HepG2 (cell line): ENCODE results near the gene TOP1. TPM values are rescaled to one million over a fixed set of nuclear protein-coding genes. Genes with fewer than 3 reads are reported as not detected.

Source experiments
- ATAC-seq: fragments of 200-7000 bp; cut with Tn5 transposase; 3 replicates; pipeline ENCODE4 v1.9.1; 2020; ENCODE audit warnings: mild to moderate bottlenecking, moderate library complexity
- BruUV-seq: library from RNA; stranded (reverse); fragments of 400-500 nt; replicated peaks from 2 replicates; lab custom pipeline; 2021; lab: Mats Ljungman, UMichigan
- CTCF ChIA-PET: fragments of 300-600 bp; formaldehyde crosslinking; extraction: SDS; loops from one replicate; lab custom pipeline; 2021; ENCODE audit warnings: low total read pairs, inconsistent platforms, low intra/inter-chr PET ratio; lab: Yijun Ruan, JAX
- POLR2A ChIA-PET: fragments of 350-600 bp; sonication (Branson Sonifier 250); formaldehyde crosslinking; loops from one replicate; lab custom pipeline; 2020; ENCODE audit warnings: antibody characterized with exemption, inconsistent platforms; lab: Yijun Ruan, JAX
- DNase-seq: peaks from one replicate; pipeline ENCODE4 v3.0.0-alpha.2; 2015; ENCODE audit warnings: low spot score
- FAIRE-seq: peaks from 3 replicates; lab custom pipeline; 2011; peaks lifted over from hg19 to GRCh38; lab: Jason Lieb, UNC
- H2AFZ ChIP-seq: one replicate; pipeline ENCODE4 v1.6.1; 2011; ENCODE audit warnings: low read length, inconsistent platforms
- H3K27ac ChIP-seq: fragments of 300-600 bp; 3 replicates; pipeline ENCODE4 v1.8.0; 2011; ENCODE audit warnings: mixed run types, mild to moderate bottlenecking, mixed read lengths, low read length, inconsistent platforms; ENCODE audit not compliant: insufficient read depth; ENCODE audit errors: extremely low read length
- H3K27me3 ChIP-seq, 2 experiments: fragments of 200-600 bp in 1 of 2; 2 replicates in 1 of 2; 3 replicates in 1 of 2; pipeline versions ENCODE4 v1.6.0 to v1.8.0; 2011; ENCODE audit warnings: low read length in 2 of 2, mild to moderate bottlenecking in 2 of 2, moderate library complexity in 2 of 2, inconsistent platforms in 1 of 2; ENCODE audit not compliant: insufficient read depth in 2 of 2, control insufficient read depth in 1 of 2
- H3K36me3 ChIP-seq, 2 experiments: fragments of 200-600 bp in 1 of 2; replicated peaks in 1 of 2; 2 replicates in 1 of 2; 3 replicates in 1 of 2; pipeline versions ENCODE4 v1.5.1 to v1.8.0; 2011; ENCODE audit warnings: low read length in 2 of 2, inconsistent platforms in 1 of 2; ENCODE audit not compliant: insufficient read depth in 2 of 2, control insufficient read depth in 1 of 2
- H3K4me1 ChIP-seq: 2 replicates; pipeline ENCODE4 v1.5.1; 2012; ENCODE audit warnings: low read length, inconsistent platforms; ENCODE audit not compliant: insufficient read depth
- H3K4me2 ChIP-seq: 2 replicates; pipeline ENCODE4 v1.6.0; 2011; ENCODE audit warnings: low read depth, low read length, inconsistent platforms
- H3K4me3 ChIP-seq, 3 experiments: fragments of 200-600 bp in 1 of 3; sonication (generic), shearing (Covaris generic) in 1 of 3; replicated peaks in 1 of 3; 2 replicates each; pipeline ENCODE4 v1.5.1; 2011 to 2016; ENCODE audit warnings: low read length in 3 of 3, inconsistent platforms in 2 of 3, low read depth in 2 of 3, mild to moderate bottlenecking in 2 of 3, control low read depth in 1 of 3, mixed read lengths in 1 of 3; ENCODE audit not compliant: insufficient read depth in 1 of 3
- H3K79me2 ChIP-seq: one replicate; pipeline ENCODE4 v1.6.1; 2011; ENCODE audit warnings: low read length, inconsistent platforms; ENCODE audit not compliant: insufficient read depth
- H3K9ac ChIP-seq: 2 replicates; pipeline ENCODE4 v1.6.0; 2011; ENCODE audit warnings: mild to moderate bottlenecking, low read depth, low read length, inconsistent platforms; ENCODE audit not compliant: insufficient read depth
- H3K9me3 ChIP-seq: 2 replicates; pipeline ENCODE4 v1.5.1; 2012; ENCODE audit warnings: mild to moderate bottlenecking, low read length
- H4K20me1 ChIP-seq: 2 replicates; pipeline ENCODE4 v1.6.0; 2011; ENCODE audit warnings: inconsistent platforms, mild to moderate bottlenecking, low read length, moderate library complexity; ENCODE audit not compliant: insufficient read depth
- AGO1 ChIP-seq: fragments of 200-400 bp; formaldehyde crosslinking; IDR thresholded peaks from 2 replicates; pipeline ENCODE4 v1.6.1; 2017; ENCODE audit warnings: mild to moderate bottlenecking, low read depth, low read length, moderate library complexity; ENCODE audit not compliant: poor library complexity, severe bottlenecking
- ARID3A ChIP-seq: IDR thresholded peaks from 2 replicates; pipeline ENCODE4 v1.6.1; 2012; ENCODE audit warnings: low read depth, low read length, improper control_type of control experiment
- CAMTA2 ChIP-seq: sonication (generic); formaldehyde crosslinking; IDR thresholded peaks from 2 replicates; pipeline ENCODE4 v1.4.0; 2020; ENCODE audit warnings: mild to moderate bottlenecking, missing genetic modification reagents, borderline replicate concordance
- GTF2F1 ChIP-seq: fragments of 150-350 bp; IDR thresholded peaks from 2 replicates; pipeline ENCODE4 v1.6.1; 2014; ENCODE audit warnings: low read length
- HCFC1 ChIP-seq: fragments of 150-350 bp; IDR thresholded peaks from 2 replicates; pipeline ENCODE4 v1.6.1; 2014; ENCODE audit warnings: low read depth, low read length
- MED1 ChIP-seq: sonication (generic); formaldehyde crosslinking; IDR thresholded peaks from 2 replicates; pipeline ENCODE4 v1.4.0; 2020; ENCODE audit warnings: missing genetic modification reagents
- MXD3 ChIP-seq: IDR thresholded peaks from 2 replicates; pipeline ENCODE4 v1.6.1; 2016; ENCODE audit warnings: mild to moderate bottlenecking, missing biosample characterization, missing genetic modification reagents
- NCOA5 ChIP-seq: sonication (generic); formaldehyde crosslinking; IDR thresholded peaks from 2 replicates; pipeline ENCODE4 v1.4.0; 2020; ENCODE audit warnings: missing genetic modification reagents
- NCOR1 ChIP-seq: fragments of 200-600 bp; sonication (generic); IDR thresholded peaks from 2 replicates; pipeline ENCODE4 v1.7.0; 2017; ENCODE audit warnings: antibody characterized with exemption, low read length, borderline replicate concordance
- POGZ ChIP-seq: sonication (generic); formaldehyde crosslinking; IDR thresholded peaks from 2 replicates; pipeline ENCODE4 v1.4.0; 2020; ENCODE audit warnings: mild to moderate bottlenecking, missing genetic modification reagents
- RFX1 ChIP-seq: fragments of 450-650 bp; IDR thresholded peaks from 2 replicates; pipeline ENCODE4 v1.6.1; 2017
- ZFP36 ChIP-seq: fragments of 150-350 bp; IDR thresholded peaks from 2 replicates; pipeline ENCODE4 v1.6.1; 2018; ENCODE audit warnings: borderline replicate concordance, low read length, low read depth; ENCODE audit not compliant: partially characterized antibody
- ZFP90 ChIP-seq: sonication (generic); formaldehyde crosslinking; IDR thresholded peaks from 2 replicates; pipeline ENCODE4 v1.8.0; 2022; ENCODE audit warnings: missing genetic modification reagents, mild to moderate bottlenecking, inconsistent platforms, borderline replicate concordance
- ZNF512 ChIP-seq: sonication (generic); formaldehyde crosslinking; IDR thresholded peaks from 2 replicates; pipeline ENCODE4 v1.4.0; 2020; ENCODE audit warnings: mild to moderate bottlenecking, missing genetic modification reagents
- ZNF564 ChIP-seq: sonication (generic); formaldehyde crosslinking; IDR thresholded peaks from 2 replicates; pipeline ENCODE4 v1.8.1; 2023; ENCODE audit warnings: mild to moderate bottlenecking, missing genetic modification reagents
- ZNF597 ChIP-seq: sonication (generic); formaldehyde crosslinking; IDR thresholded peaks from 2 replicates; pipeline ENCODE4 v1.5.0; 2020; ENCODE audit warnings: missing genetic modification reagents
- ZNF710 ChIP-seq: sonication (generic); formaldehyde crosslinking; IDR thresholded peaks from 2 replicates; pipeline ENCODE4 v1.5.0; 2020; ENCODE audit warnings: mild to moderate bottlenecking, missing genetic modification reagents, borderline replicate concordance
- WGBS: methylation state at CpG from one replicate; pipeline ENCODE4 v1.1.6; 2017; ENCODE audit warnings: low lambda C conversion rate; 5-methylcytosine and 5-hydroxymethylcytosine counted together
- in situ Hi-C: cut with HindIII; loops from 2 replicates; pipeline ENCODE4 v1.10.0; 2017; ENCODE audit warnings: low pct_unique_long_range_greater_than_20kb; ENCODE audit not compliant: extremely low pct_ligation_motif_present
- intact Hi-C: fragments of 100-400 bp; cut with micrococcal nuclease; formaldehyde crosslinking; loops from one replicate; pipeline ENCODE4 v1.10.0; 2022; ENCODE audit not compliant: unreplicated experiment
- polyA plus RNA-seq, 8 experiments: library from polyadenylated mRNA; depleted of rRNA in 3 of 8; stranded (reverse) in 7 of 8; unstranded in 1 of 8; fragments of >200 nt; fragmentation: Illumina TruSeq in 4 of 8; extraction: Trizol in 4 of 8; gene quantifications; 2 replicates each; pipeline versions ENCODE4 v1.2.1 to v1.2.3, GENCODE V29; 2011 to 2016; ENCODE audit warnings: low read depth in 4 of 8, missing spikeins in 1 of 8, mixed read lengths in 1 of 8; ENCODE audit not compliant: insufficient read depth in 1 of 8
- total RNA-seq, 5 experiments: library from RNA; depleted of rRNA; stranded (reverse); fragments of >200 nt; fragmentation: Illumina TruSeq; extraction: Trizol; gene quantifications; 2 replicates each; pipeline ENCODE4 v1.2.3, GENCODE V29; 2016; ENCODE audit warnings: low read depth in 1 of 5

Gene TOP1
- total and polyA plus RNA-seq, 2 of the 13 experiments (the other 11 are each of a cell fraction or from before 2014, with no cell fraction given) = 10.2 to 19.4 TPM

GRCh38 chr20:41006126-41006935 lies 22.3 kb upstream of the TOP1 start:
- POLR2A ChIA-PET = interaction anchor here (0.8 to 2.4 kb wide), 5 partner anchors 16 to 25 kb away, joined by 3 to 14 read pairs (median 5); partner anchors contain the start of gene TOP1
- in situ Hi-C loops = no loop called here
- 60% methylated on average over 13 of the region's 13 CpGs for WGBS
- Histone ChIP-seq H3K36me3 (no peaks in the 10 kb centered on the region), H3K79me2 (no peaks in the 10 kb centered on the region), H3K9me3 (peaks cover 7% of the 10 kb centered on the region), H3K27me3 (peaks cover 6 to 32% of the 10 kb centered on the region in 2 experiments; a peak in 4 of 5 replicates), H2AFZ (no peak overlapping the region), H3K27ac (no peak overlapping the region), H3K4me2 (no peak overlapping the region; the same call in 1 of the 2 replicates), H3K4me1 (peaks cover 83% of the 10 kb centered on the region), H4K20me1 (no peaks in the 10 kb centered on the region), H3K4me3 (no peak overlapping the region), H3K9ac (no peak overlapping the region)
- intact Hi-C loops = no loop called here
- CTCF ChIA-PET = no interaction called here
- no TSS peak for BruUV-seq
- FAIRE-seq (no peak), ATAC-seq (no peak), DNase-seq (no peak)
- TF ChIP-seq ZFP90 (CRISPR knock-in tag) (no peak), GTF2F1 (no peak), AGO1 (no peak), POGZ (no peak), ZFP36 (no peak), ZNF710 (CRISPR knock-in tag) (peak; percentile 25; the same call in 1 of the 2 replicates), ZNF512 (CRISPR knock-in tag) (no peak), RFX1 (no peak), ARID3A (no peak), MED1 (CRISPR knock-in tag) (no peak), NCOR1 (no peak), MXD3 (CRISPR knock-in tag) (0 out of 2 replicates have a peak, but pooled peaks have one; percentile 30), NCOA5 (CRISPR knock-in tag) (no peak), HCFC1 (no peak), CAMTA2 (CRISPR knock-in tag) (peak; percentile 19; the same call in 1 of the 2 replicates), ZNF564 (no peak), ZNF597 (CRISPR knock-in tag) (no peak)
